ENCODE data around the gene MIF4GD. TPM values are rescaled to one million over a fixed set of nuclear protein-coding genes. Genes with fewer than 3 reads are reported as not detected.

Gene MIF4GD
- total and polyA plus RNA-seq, 10 of the 15 experiments (the other 5 are each of a cell fraction or from before 2014, with no cell fraction given), result 22.8 to 96.2 (median 60.1) TPM

- TF ChIP-seq EGR1 (IDR thresholded peaks at IDR 0.05; ENCODE audit: borderline replicate concordance in 1 of 2, low read depth in 2 of 2, low read length in 2 of 2) (peak in 1 of 2 experiments; percentile 47; a peak in 1 of 3 replicates), TCF7 (IDR thresholded peaks at IDR 0.05; ENCODE audit: borderline replicate concordance) (no peak), CBFB (IDR thresholded peaks at IDR 0.05; ENCODE audit: low read depth) (peak; percentile 95), POLR2A (IDR thresholded peaks at IDR 0.05; ENCODE audit: low read depth, low read length) (peak; percentile 91), MXI1 (IDR thresholded peaks at IDR 0.05; ENCODE audit: low read depth, low read length) (peak; percentile 53), ATF2 (IDR thresholded peaks at IDR 0.05; ENCODE audit: low read length) (peak; percentile 30; the same call in 1 of the 2 replicates), CEBPB (IDR thresholded peaks at IDR 0.05; ENCODE audit: borderline replicate concordance in 1 of 2, low read depth in 2 of 2, low read length in 2 of 2) (no peak), NR2C1 (IDR thresholded peaks at IDR 0.05) (no peak; the same call in 1 of the 2 replicates), E2F8 (IDR thresholded peaks at IDR 0.05; ENCODE audit: low read depth, partially characterized antibody) (peak; percentile 47), WRNIP1 (IDR thresholded peaks at IDR 0.05; ENCODE audit: borderline replicate concordance, low read depth, low read length) (0 out of 2 replicates have a peak, but pooled peaks have one; percentile 33)
- TF ChIP-seq, protein P1, sequence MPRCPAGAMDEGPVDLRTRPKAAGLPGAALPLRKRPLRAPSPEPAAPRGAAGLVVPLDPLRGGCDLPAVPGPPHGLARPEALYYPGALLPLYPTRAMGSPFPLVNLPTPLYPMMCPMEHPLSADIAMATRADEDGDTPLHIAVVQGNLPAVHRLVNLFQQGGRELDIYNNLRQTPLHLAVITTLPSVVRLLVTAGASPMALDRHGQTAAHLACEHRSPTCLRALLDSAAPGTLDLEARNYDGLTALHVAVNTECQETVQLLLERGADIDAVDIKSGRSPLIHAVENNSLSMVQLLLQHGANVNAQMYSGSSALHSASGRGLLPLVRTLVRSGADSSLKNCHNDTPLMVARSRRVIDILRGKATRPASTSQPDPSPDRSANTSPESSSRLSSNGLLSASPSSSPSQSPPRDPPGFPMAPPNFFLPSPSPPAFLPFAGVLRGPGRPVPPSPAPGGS (IDR thresholded peaks at IDR 0.05; ENCODE audit: borderline replicate concordance, insufficient read depth, low read depth, low read length, poor library complexity, severe bottlenecking), result peak; percentile 19
- TF ChIP-seq, protein P2, sequence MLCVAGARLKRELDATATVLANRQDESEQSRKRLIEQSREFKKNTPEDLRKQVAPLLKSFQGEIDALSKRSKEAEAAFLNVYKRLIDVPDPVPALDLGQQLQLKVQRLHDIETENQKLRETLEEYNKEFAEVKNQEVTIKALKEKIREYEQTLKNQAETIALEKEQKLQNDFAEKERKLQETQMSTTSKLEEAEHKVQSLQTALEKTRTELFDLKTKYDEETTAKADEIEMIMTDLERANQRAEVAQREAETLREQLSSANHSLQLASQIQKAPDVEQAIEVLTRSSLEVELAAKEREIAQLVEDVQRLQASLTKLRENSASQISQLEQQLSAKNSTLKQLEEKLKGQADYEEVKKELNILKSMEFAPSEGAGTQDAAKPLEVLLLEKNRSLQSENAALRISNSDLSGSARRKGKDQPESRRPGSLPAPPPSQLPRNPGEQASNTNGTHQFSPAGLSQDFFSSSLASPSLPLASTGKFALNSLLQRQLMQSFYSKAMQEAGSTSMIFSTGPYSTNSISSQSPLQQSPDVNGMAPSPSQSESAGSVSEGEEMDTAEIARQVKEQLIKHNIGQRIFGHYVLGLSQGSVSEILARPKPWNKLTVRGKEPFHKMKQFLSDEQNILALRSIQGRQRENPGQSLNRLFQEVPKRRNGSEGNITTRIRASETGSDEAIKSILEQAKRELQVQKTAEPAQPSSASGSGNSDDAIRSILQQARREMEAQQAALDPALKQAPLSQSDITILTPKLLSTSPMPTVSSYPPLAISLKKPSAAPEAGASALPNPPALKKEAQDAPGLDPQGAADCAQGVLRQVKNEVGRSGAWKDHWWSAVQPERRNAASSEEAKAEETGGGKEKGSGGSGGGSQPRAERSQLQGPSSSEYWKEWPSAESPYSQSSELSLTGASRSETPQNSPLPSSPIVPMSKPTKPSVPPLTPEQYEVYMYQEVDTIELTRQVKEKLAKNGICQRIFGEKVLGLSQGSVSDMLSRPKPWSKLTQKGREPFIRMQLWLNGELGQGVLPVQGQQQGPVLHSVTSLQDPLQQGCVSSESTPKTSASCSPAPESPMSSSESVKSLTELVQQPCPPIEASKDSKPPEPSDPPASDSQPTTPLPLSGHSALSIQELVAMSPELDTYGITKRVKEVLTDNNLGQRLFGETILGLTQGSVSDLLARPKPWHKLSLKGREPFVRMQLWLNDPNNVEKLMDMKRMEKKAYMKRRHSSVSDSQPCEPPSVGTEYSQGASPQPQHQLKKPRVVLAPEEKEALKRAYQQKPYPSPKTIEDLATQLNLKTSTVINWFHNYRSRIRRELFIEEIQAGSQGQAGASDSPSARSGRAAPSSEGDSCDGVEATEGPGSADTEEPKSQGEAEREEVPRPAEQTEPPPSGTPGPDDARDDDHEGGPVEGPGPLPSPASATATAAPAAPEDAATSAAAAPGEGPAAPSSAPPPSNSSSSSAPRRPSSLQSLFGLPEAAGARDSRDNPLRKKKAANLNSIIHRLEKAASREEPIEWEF (IDR thresholded peaks at IDR 0.05; ENCODE audit: insufficient replicate concordance, low read depth, low read length), result no peak
- TF ChIP-seq, protein P3, sequence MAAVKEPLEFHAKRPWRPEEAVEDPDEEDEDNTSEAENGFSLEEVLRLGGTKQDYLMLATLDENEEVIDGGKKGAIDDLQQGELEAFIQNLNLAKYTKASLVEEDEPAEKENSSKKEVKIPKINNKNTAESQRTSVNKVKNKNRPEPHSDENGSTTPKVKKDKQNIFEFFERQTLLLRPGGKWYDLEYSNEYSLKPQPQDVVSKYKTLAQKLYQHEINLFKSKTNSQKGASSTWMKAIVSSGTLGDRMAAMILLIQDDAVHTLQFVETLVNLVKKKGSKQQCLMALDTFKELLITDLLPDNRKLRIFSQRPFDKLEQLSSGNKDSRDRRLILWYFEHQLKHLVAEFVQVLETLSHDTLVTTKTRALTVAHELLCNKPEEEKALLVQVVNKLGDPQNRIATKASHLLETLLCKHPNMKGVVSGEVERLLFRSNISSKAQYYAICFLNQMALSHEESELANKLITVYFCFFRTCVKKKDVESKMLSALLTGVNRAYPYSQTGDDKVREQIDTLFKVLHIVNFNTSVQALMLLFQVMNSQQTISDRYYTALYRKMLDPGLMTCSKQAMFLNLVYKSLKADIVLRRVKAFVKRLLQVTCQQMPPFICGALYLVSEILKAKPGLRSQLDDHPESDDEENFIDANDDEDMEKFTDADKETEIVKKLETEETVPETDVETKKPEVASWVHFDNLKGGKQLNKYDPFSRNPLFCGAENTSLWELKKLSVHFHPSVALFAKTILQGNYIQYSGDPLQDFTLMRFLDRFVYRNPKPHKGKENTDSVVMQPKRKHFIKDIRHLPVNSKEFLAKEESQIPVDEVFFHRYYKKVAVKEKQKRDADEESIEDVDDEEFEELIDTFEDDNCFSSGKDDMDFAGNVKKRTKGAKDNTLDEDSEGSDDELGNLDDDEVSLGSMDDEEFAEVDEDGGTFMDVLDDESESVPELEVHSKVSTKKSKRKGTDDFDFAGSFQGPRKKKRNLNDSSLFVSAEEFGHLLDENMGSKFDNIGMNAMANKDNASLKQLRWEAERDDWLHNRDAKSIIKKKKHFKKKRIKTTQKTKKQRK (IDR thresholded peaks at IDR 0.05; ENCODE audit: low read depth, low read length), result no peak
Observed at GRCh38 chr17:75261336-75262111, 9.5 kb downstream of the MIF4GD start, which contains the start of the genes GGA3 and MRPS7 (continued).
